ENCODE results near the gene ZNF563.

ZNF563 gene

DNA sequence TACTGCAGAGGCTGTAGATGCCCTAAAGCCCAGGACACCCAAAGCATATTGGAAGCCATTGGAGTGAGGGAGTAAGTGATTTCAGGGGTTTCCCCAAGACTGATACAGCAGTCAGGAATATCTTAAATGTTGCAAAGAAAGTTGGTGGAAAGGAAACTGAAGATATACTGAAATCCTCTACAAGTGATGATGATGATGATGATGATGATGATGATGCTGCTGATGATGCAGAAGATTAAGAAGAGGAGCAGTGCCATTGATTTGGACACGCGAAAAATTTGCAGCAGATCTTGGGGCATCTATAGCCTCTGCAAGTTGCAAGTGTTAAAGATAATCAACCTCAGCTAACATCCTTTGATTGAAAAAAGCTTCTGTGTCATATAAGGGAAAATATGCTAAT is 62.6 kb downstream of the ZNF563 start:
- H3K27ac ChIP-seq, result no peak overlapping the region
- no peak for TF ChIP-seq ZFX (IDR thresholded peaks at IDR 0.05)
- TF ChIP-seq, protein P1, sequence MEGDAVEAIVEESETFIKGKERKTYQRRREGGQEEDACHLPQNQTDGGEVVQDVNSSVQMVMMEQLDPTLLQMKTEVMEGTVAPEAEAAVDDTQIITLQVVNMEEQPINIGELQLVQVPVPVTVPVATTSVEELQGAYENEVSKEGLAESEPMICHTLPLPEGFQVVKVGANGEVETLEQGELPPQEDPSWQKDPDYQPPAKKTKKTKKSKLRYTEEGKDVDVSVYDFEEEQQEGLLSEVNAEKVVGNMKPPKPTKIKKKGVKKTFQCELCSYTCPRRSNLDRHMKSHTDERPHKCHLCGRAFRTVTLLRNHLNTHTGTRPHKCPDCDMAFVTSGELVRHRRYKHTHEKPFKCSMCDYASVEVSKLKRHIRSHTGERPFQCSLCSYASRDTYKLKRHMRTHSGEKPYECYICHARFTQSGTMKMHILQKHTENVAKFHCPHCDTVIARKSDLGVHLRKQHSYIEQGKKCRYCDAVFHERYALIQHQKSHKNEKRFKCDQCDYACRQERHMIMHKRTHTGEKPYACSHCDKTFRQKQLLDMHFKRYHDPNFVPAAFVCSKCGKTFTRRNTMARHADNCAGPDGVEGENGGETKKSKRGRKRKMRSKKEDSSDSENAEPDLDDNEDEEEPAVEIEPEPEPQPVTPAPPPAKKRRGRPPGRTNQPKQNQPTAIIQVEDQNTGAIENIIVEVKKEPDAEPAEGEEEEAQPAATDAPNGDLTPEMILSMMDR (conservative IDR thresholded peaks at IDR 0.05), result no peak

Measured in C4-2B (cell line).